PFSK-1 (cell line): ENCODE measurements around the gene HCRT.

Source experiments
- FOXP2 ChIP-seq: optimal IDR thresholded peaks from 2 replicates; pipeline ENCODE3; 2011; ENCODE audit warnings: borderline replicate concordance, control low read depth, inconsistent platforms; ENCODE audit not compliant: insufficient read depth; ENCODE audit errors: extremely low read length, extremely low read depth
- POLR2AphosphoS5 ChIP-seq: IDR thresholded peaks from 2 replicates; pipeline ENCODE4 v1.6.1; 2012; ENCODE audit warnings: low read depth, mild to moderate bottlenecking, control low read depth, low read length, moderate library complexity
- REST ChIP-seq, 2 experiments: IDR thresholded peaks; 2 replicates each; pipeline versions ENCODE4 v1.6.1 to v1.8.0; 2011 to 2012; ENCODE audit warnings: low read depth in 2 of 2, low read length in 2 of 2, control low read depth in 1 of 2, inconsistent platforms in 1 of 2, mild to moderate bottlenecking in 1 of 2, moderate library complexity in 1 of 2; ENCODE audit not compliant: insufficient read depth in 1 of 2
- SIN3A ChIP-seq: IDR thresholded peaks from 2 replicates; pipeline ENCODE4 v1.6.1; 2012; ENCODE audit warnings: mild to moderate bottlenecking, low read length, moderate library complexity, borderline replicate concordance; ENCODE audit not compliant: insufficient read depth
- TAF1 ChIP-seq: IDR thresholded peaks from 2 replicates; pipeline ENCODE4 v1.6.1; 2012; ENCODE audit warnings: low read length, control low read depth, borderline replicate concordance; ENCODE audit not compliant: insufficient read depth

The HCRT gene

DNA sequence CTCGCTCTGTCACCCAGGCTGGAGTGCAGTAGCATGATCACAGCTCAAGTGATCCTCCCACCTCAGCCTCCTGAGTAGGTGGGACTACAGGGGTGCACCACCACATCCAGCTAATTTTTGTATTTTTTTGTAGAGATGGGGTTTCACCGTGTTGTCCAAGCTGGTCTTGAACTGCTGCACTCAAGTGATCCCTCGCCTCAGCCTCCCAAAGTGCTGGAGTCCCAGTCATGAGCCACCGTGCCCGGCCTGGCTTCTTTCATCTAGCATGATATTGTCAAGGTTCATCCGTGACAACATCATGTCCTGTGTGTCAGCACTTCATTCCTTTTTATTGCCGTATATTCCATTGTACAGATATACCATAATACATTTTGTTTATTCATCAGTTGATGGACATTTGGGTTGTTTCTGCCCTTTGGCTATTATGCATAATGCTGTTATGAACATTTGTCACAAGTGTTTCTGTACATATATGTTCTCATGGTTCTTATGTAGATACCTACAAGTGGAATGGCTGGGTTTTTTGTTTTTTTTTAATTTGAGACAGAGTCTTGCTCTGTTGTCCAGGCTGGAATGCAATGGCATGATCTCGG, 12.4 kb upstream of the HCRT start:
- no peak for TF ChIP-seq REST (IDR thresholded peaks at IDR 0.05; ENCODE audit: insufficient read depth in 1 of 2, low read depth in 2 of 2, low read length in 2 of 2)
- no peak for TF ChIP-seq TAF1
- TF ChIP-seq FOXP2, result no peak

- TF ChIP-seq SIN3A (no peak), TAF1 (no peak), REST (IDR thresholded peaks at IDR 0.05; ENCODE audit: insufficient read depth in 1 of 2, low read depth in 2 of 2, low read length in 2 of 2) (no peak), POLR2AphosphoS5 (no peak), FOXP2 (peak; percentile 14)
Observed at GRCh38 chr17:42193969-42194899, 9.0 kb upstream of the HCRT start, which contains the start of gene GHDC. GHDC (minus strand) TSS chr17:42194494; CDS start chr17:42193581, 913 bp downstream.

DNA sequence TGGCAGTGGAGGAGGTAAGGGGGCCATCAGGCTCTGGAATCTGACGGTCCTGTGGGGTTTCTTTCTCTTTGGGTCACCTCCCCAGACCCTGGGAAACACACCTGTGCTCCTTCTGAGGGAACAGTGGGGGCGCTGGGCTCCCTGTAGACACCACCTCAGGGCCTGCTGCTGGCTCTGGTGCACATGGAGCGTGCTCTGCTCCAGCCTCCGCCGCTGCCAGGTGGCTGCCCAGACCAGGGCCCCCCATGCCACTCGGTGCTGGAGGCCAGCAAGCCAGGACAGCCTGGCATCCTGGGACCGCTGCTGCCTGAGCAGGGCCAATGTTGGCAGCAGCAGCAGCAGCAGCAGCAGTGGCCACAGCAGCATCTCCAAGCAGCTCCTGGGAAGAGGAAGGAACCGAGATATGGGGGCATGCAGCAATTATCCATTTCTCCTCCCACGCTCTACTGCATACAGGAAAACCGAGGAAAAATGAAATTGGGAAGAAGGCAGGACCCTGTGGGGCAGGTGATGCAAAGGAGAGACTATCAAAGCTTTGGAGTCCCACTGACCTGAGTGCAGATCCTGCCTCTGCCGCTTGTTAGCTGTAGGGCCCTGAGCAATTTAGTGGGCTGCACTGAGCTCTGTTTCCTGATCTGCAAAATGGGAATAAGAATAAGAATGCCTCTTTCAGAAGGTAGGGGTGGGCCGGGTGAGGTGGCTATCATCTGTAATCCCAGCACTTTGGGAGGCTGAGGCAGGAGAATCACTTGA, 8.1 kb upstream of the HCRT start:
- TF ChIP-seq REST (IDR thresholded peaks at IDR 0.05; ENCODE audit: insufficient read depth in 1 of 2, low read depth in 2 of 2, low read length in 2 of 2) (no peak), TAF1 (no peak), FOXP2 (no peak), POLR2AphosphoS5 (no peak), SIN3A (no peak)

DNA sequence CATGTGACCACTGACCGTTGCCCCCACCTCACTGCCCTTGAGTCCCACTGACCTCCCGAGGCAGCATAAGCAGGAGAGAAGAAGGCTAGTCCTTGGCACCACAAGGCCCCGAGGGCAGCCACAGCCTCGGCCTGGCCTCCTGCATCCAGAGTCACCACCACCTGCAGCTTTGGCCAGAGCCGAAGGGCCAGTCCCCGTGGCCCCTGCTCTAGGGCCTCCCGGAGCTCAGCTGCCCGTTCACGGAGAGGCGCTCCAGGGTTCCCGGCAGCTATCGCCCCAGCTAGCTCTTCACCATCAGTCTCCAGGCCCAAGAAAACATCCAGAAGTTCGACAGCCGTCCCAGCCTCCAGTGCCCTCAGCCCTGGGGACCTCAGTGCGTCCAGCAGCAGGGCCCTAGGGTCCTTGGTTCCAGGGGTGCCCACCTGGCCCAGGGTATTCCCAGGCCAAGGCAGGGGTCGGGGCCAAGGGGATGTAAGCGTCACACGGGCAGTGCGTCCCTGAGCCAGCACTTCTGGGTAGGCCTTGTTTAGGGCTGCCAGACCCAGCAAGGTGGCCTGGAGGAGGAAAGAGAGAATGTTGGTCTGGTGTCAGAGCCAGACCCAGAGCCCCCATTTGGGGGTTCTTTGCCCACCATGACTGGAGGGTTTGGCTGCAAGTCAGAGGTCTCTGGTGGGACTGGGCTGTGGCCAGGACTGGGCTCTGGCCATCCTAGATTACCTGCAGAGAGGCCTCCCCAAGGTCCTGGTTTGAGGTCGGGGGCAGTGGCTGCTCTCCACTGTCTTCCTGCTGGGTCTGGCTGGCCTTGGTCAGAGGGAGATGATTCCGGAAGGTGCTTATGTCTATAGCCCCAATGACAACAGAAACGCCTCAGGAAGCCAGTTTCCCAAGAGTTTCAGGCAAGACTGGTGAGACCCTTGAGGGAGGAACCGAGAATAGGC, 7.2 kb upstream of the HCRT start:
- no peak for TF ChIP-seq SIN3A
- no peak for TF ChIP-seq TAF1
- TF ChIP-seq REST (IDR thresholded peaks at IDR 0.05; ENCODE audit: insufficient read depth in 1 of 2, low read depth in 2 of 2, low read length in 2 of 2), result no peak
- no peak for TF ChIP-seq FOXP2
- no peak for TF ChIP-seq POLR2AphosphoS5
